ENCODE measurements around the gene TACR2. TPM values are rescaled to one million over a fixed set of nuclear protein-coding genes. Genes with fewer than 3 reads are reported as not detected.

The TACR2 gene
- total RNA-seq: under 1 TPM in 1 of 2 donors, not detected in 1; 0.49 TPM
- polyA plus RNA-seq: 1 to 10 TPM in 1 of 2 donors, under 1 TPM in 1; 0.31 to 2.5 TPM
- long read RNA-seq, donor 1: 0 reads
- long read RNA-seq, donor 2: 0 reads

DNA sequence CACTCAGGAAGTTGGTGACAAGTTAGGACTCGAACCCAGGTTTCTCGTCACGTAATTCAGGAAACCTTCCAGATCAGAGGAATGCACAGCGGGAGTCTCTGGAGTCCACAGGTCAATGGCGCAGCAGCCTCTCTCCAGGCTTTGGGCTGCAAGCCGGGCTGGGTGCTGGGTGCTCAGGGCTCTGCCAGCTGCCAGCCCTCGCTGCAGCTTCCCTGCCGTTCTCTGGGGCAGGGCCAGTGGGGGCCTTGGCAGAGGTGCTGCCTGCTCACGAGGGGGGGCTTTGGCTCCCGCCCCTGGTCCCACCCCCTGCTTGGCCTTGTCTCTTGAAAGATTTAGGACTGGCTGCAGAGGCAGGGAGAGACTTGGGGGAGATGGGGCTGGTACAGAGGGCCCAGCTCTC lies at the start of gene TACR2:
TACR2 (minus strand) TSS at position 224 of the 400 bp plus-strand sequence. CDS start 595 bp downstream, outside the sequence.
- peak in 1 of 2 donors; percentile 75 for DNase-seq
- no peaks in the 10 kb centered on the region for H3K9me3 ChIP-seq (ENCODE audit: control insufficient read depth, low read length)
- no peak within 1 kb of the TSS for H3K27ac ChIP-seq (ENCODE audit: low read depth in 1 of 2, low read length in 2 of 2)
- H3K36me3 ChIP-seq (ENCODE audit: control insufficient read depth in 1 of 2, insufficient read depth in 2 of 2, low read length in 1 of 2): no peaks in the 10 kb centered on the region
- intact Hi-C loops (cut with DNase I): loop anchor here in 1 of 2 donors (10.0 kb wide), 1 partner anchor 218 kb away; the partner anchor contains the start of gene FAM241B
- no peak within 1 kb of the TSS for H3K4me3 ChIP-seq (ENCODE audit: low read length in 2 of 2)
- H3K27me3 ChIP-seq (ENCODE audit: control insufficient read depth in 1 of 2, insufficient read depth in 2 of 2, low read length in 1 of 2): no peaks in the 10 kb centered on the region
- 6 to 11% methylated on average over 10 of the region's 10 CpGs for WGBS, 2 donors
- no peak for ATAC-seq (ENCODE audit: low FRiP score)
- H3K4me1 ChIP-seq (ENCODE audit: control insufficient read depth in 1 of 2, insufficient read depth in 2 of 2, low read length in 2 of 2): no peaks in the 10 kb centered on the region

GRCh38 chr10:69466158-69466490 lies 49.4 kb upstream of the TACR2 start:
- intact Hi-C loops (cut with DNase I): no loop called here
- no peaks in the 10 kb centered on the region for H3K36me3 ChIP-seq (ENCODE audit: control insufficient read depth in 1 of 2, insufficient read depth in 2 of 2, low read length in 1 of 2)
- H3K27ac ChIP-seq (ENCODE audit: low read depth in 1 of 2, low read length in 2 of 2): no peak overlapping the region
- no peaks in the 10 kb centered on the region for H3K4me1 ChIP-seq (ENCODE audit: control insufficient read depth in 1 of 2, insufficient read depth in 2 of 2, low read length in 2 of 2)
- peak in 1 of 2 donors; percentile 17 for DNase-seq
- no peaks in the 10 kb centered on the region for H3K9me3 ChIP-seq (ENCODE audit: control insufficient read depth, low read length)
- no peak overlapping the region for H3K4me3 ChIP-seq (ENCODE audit: low read length in 2 of 2)
- ATAC-seq (ENCODE audit: low FRiP score): no peak
- 39 to 78% methylated on average over 5 of the region's 5 CpGs for WGBS, 2 donors
- no peaks in the 10 kb centered on the region for H3K27me3 ChIP-seq (ENCODE audit: control insufficient read depth in 1 of 2, insufficient read depth in 2 of 2, low read length in 1 of 2)

DNA sequence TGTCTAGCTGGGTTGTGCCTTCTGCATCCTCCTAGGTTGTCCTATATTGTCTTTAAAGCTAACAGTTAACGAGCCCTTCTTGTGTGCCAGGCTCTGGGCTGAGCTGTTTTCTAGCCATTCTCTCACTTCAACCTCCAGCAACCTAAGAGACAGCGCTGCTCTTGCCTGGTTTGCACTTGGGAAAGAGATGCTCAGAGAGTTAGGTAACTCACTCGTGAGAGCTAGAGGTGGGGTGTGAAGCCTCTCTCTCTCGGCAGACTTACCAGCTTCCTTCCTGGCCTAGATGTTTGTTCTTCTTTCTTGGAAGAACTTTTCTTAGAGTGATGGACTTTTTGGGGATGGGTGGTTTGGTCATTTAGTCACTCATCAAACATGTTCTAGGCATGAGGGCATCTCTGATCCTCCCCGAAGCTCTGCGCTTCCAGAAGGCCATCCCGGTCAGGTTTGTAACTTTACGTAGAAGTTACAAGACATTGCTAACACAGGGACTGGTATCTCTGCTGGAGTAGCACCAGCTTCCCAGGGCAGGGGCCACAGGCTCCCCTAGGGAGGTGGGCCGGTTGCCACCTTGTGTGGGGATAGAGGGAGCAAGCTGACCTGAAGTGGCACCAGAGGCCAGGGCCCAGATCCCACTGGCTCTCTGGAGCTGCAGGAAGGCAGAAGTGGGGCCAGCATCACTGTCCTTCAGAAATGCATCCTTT lies 48.9 kb upstream of the TACR2 start:
- Histone ChIP-seq H3K9me3 (ENCODE audit: control insufficient read depth, low read length) (no peaks in the 10 kb centered on the region), H3K36me3 (ENCODE audit: control insufficient read depth in 1 of 2, insufficient read depth in 2 of 2, low read length in 1 of 2) (no peaks in the 10 kb centered on the region), H3K27me3 (ENCODE audit: control insufficient read depth in 1 of 2, insufficient read depth in 2 of 2, low read length in 1 of 2) (no peaks in the 10 kb centered on the region), H3K27ac (ENCODE audit: low read depth in 1 of 2, low read length in 2 of 2) (no peak overlapping the region), H3K4me3 (ENCODE audit: low read length in 2 of 2) (no peak overlapping the region), H3K4me1 (ENCODE audit: control insufficient read depth in 1 of 2, insufficient read depth in 2 of 2, low read length in 2 of 2) (no peaks in the 10 kb centered on the region)
- intact Hi-C loops (cut with DNase I): no loop called here
- DNase-seq (peak in 1 of 2 donors; percentile 46), ATAC-seq (ENCODE audit: low FRiP score) (no peak)
- 93 to 94% methylated on average over 9 of the region's 9 CpGs for WGBS, 2 donors

DNA sequence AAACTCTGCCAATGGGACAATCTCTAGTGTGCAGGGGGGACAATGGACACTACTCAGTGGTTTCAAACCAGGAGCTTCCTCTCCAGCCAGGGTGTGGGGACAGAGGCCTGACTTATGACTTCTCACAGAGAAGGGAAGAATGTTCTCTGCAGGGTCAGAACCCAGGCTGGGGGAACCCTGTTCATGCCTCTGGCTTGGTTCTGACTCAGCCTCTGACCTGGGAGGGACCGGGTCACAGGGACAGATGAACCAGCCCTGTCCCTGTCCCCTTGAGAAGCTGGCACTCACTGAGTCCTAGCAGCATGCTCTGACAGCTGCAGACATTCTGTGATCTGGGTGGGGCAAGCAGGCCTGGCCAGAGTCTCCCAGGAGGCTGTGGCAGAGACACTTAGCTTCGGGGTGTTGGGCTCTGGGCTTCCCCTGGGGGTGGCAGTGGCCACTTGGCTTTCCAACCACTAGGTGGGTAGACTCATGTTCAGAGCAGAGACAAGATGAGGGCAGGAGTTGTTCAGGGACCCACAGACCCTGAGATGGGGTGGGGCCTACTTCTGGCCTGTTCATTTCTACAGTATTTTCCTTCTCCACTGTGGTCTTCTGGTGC lies 48.2 kb upstream of the TACR2 start:
- DNase-seq (peak; percentile 64 to 71), ATAC-seq (ENCODE audit: low FRiP score) (peak; percentile 9)
- 88 to 95% methylated on average over 2 of the region's 2 CpGs for WGBS, 2 donors
- Histone ChIP-seq H3K4me1 (ENCODE audit: control insufficient read depth in 1 of 2, insufficient read depth in 2 of 2, low read length in 2 of 2) (no peaks in the 10 kb centered on the region), H3K4me3 (ENCODE audit: low read length in 2 of 2) (no peak overlapping the region), H3K36me3 (ENCODE audit: control insufficient read depth in 1 of 2, insufficient read depth in 2 of 2, low read length in 1 of 2) (no peaks in the 10 kb centered on the region), H3K9me3 (ENCODE audit: control insufficient read depth, low read length) (no peaks in the 10 kb centered on the region), H3K27ac (ENCODE audit: low read depth in 1 of 2, low read length in 2 of 2) (no peak overlapping the region), H3K27me3 (ENCODE audit: control insufficient read depth in 1 of 2, insufficient read depth in 2 of 2, low read length in 1 of 2) (no peaks in the 10 kb centered on the region)
- intact Hi-C loops (cut with DNase I): no loop called here

DNA sequence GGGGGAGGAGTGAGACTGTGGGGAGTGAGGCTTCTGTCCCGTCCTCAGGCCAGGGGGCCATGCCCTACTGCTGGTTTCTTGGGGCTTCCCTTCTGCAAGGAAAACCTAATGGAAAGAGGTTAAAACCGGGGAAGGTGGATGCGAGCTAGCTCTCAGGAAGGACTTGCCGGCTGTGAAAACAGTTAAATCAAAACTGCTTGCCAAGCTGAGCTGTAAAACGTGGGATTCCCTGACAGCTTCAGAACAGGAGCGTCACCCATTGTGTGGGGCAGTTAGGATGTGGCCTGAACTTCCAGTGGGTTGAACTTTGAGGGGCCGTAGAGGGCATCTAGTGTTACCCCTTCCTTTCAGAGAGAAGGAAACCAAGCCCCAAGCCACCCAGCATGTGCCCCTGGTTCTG lies 47.7 kb upstream of the TACR2 start:
- Histone ChIP-seq H3K9me3 (ENCODE audit: control insufficient read depth, low read length) (no peaks in the 10 kb centered on the region), H3K36me3 (ENCODE audit: control insufficient read depth in 1 of 2, insufficient read depth in 2 of 2, low read length in 1 of 2) (no peaks in the 10 kb centered on the region), H3K27me3 (ENCODE audit: control insufficient read depth in 1 of 2, insufficient read depth in 2 of 2, low read length in 1 of 2) (no peaks in the 10 kb centered on the region), H3K4me1 (ENCODE audit: control insufficient read depth in 1 of 2, insufficient read depth in 2 of 2, low read length in 2 of 2) (no peaks in the 10 kb centered on the region), H3K4me3 (ENCODE audit: low read length in 2 of 2) (no peak overlapping the region), H3K27ac (ENCODE audit: low read depth in 1 of 2, low read length in 2 of 2) (no peak overlapping the region)
- intact Hi-C loops (cut with DNase I): no loop called here
- peak in 1 of 2 donors; percentile 41 for DNase-seq
- no peak for ATAC-seq (ENCODE audit: low FRiP score)
- 89 to 92% methylated on average over 7 of the region's 7 CpGs for WGBS, 2 donors

DNA sequence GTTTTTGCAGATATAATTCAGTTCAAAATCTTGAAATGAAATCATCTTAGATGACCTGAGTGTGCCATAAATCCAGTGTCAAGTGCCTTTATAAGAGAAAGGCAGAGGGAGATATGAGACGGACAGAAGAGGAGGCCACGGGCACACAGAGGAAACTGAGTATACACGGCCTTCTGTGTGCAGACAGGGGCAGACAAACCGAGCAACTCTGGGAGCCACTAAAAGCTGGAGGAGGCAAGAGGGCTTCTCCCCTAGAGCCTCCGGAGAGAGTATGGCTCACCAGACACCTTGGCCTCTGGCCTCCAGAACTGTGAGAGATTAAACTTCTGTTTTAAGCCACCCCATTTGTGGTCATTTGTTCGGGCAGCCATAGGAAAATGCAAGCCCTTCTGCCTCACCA lies 47.2 kb upstream of the TACR2 start:
- ATAC-seq (ENCODE audit: low FRiP score) (no peak), DNase-seq (peak in 1 of 2 donors; percentile 15)
- WGBS, 2 donors: 94 to 95% methylated on average over 6 of the region's 6 CpGs
- no peaks in the 10 kb centered on the region for H3K27me3 ChIP-seq (ENCODE audit: control insufficient read depth in 1 of 2, insufficient read depth in 2 of 2, low read length in 1 of 2)
- H3K9me3 ChIP-seq (ENCODE audit: control insufficient read depth, low read length): no peaks in the 10 kb centered on the region
- no peak overlapping the region for H3K4me3 ChIP-seq (ENCODE audit: low read length in 2 of 2)
- H3K4me1 ChIP-seq (ENCODE audit: control insufficient read depth in 1 of 2, insufficient read depth in 2 of 2, low read length in 2 of 2): no peaks in the 10 kb centered on the region
- intact Hi-C loops (cut with DNase I): no loop called here
- no peaks in the 10 kb centered on the region for H3K36me3 ChIP-seq (ENCODE audit: control insufficient read depth in 1 of 2, insufficient read depth in 2 of 2, low read length in 1 of 2)
- H3K27ac ChIP-seq (ENCODE audit: low read depth in 1 of 2, low read length in 2 of 2): no peak overlapping the region

DNA sequence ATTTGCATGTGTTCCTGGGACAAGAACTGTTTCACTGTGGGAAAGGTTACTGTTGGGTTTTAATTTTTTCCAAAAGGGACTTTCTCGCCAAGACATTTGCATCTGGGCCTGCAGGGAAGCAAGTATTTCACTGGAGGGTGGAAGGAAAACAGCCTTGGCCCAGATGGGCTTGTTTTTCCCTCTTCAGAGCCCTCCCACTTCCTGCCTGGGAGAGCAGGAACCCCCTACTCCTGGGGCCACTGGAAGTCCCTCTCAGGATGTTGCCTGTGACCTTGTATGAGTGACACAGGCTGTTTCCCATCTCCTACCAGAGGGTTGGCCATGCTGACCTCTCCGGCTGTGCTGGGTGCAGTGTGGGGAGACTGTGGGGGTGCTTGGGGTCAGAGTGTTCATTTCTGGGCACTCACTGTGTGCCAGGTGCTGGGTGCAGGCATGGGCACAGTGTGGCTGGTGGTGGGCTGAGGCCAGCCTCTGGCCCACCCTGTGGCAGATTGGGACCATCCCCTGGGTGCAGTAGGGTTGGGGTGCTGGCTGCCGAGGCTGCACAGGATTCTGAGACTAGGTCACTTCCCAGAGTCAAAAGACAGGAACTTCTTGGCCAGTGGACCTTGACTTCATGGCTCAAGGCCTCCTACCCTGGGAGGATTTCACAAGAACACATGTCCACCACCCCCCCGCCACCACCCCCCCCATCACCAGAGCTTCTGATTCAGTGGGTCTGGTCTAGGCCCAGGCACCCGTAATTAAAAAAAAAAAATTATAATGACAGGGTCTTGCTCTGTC lies 44.7 kb upstream of the TACR2 start:
- no peak overlapping the region for H3K4me3 ChIP-seq (ENCODE audit: low read length in 2 of 2)
- H3K27me3 ChIP-seq (ENCODE audit: control insufficient read depth in 1 of 2, insufficient read depth in 2 of 2, low read length in 1 of 2): no peaks in the 10 kb centered on the region
- no peaks in the 10 kb centered on the region for H3K9me3 ChIP-seq (ENCODE audit: control insufficient read depth, low read length)
- ATAC-seq (ENCODE audit: low FRiP score) (no peak), DNase-seq (peak in 1 of 2 donors; percentile 62)
- H3K27ac ChIP-seq (ENCODE audit: low read depth in 1 of 2, low read length in 2 of 2): no peak overlapping the region
- H3K4me1 ChIP-seq (ENCODE audit: control insufficient read depth in 1 of 2, insufficient read depth in 2 of 2, low read length in 2 of 2): no peaks in the 10 kb centered on the region
- 90 to 95% methylated on average over 5 of the region's 5 CpGs for WGBS, 2 donors
- intact Hi-C loops (cut with DNase I): no loop called here
- no peaks in the 10 kb centered on the region for H3K36me3 ChIP-seq (ENCODE audit: control insufficient read depth in 1 of 2, insufficient read depth in 2 of 2, low read length in 1 of 2)

DNA sequence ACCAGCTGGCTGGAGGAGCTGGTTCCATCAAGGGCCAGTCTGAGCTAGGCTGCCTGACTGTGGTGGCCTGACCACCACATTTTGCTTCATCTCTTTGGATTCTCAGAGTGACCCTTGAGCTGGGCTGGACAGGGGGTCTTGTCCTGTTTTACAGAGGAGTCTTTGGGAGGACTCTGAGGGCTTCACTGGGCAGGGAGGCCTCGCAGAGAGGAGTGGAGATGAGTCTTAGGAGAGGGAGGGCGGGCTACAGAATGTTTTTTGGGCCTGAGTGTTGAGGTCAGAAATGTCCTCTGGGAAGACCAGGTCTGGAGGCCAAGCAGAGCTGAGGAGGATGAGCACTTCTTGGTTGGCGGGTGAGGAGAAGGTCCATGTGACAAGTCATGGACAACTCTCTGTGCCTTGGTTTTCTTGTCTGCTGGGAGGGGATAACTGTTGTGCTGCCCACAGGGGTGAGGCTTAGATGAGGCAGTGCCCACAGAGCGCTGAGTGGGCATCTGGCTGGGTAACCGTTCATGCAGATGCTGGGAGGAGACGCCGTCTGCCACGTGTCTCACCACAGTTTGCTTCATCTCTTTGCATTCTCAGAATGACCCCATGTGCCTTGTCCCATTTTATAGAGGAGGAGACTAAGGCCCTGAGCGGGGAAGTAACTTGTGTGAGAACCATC lies 44.0 kb upstream of the TACR2 start:
- no peaks in the 10 kb centered on the region for H3K36me3 ChIP-seq (ENCODE audit: control insufficient read depth in 1 of 2, insufficient read depth in 2 of 2, low read length in 1 of 2)
- no peaks in the 10 kb centered on the region for H3K27me3 ChIP-seq (ENCODE audit: control insufficient read depth in 1 of 2, insufficient read depth in 2 of 2, low read length in 1 of 2)
- no peaks in the 10 kb centered on the region for H3K9me3 ChIP-seq (ENCODE audit: control insufficient read depth, low read length)
- DNase-seq (peak in 1 of 2 donors; percentile 62), ATAC-seq (ENCODE audit: low FRiP score) (no peak)
- H3K4me1 ChIP-seq (ENCODE audit: control insufficient read depth in 1 of 2, insufficient read depth in 2 of 2, low read length in 2 of 2): no peaks in the 10 kb centered on the region
- no peak overlapping the region for H3K4me3 ChIP-seq (ENCODE audit: low read length in 2 of 2)
- 96 to 99% methylated on average over 9 of the region's 9 CpGs for WGBS, 2 donors
- intact Hi-C loops (cut with DNase I): no loop called here
- no peak overlapping the region for H3K27ac ChIP-seq (ENCODE audit: low read depth in 1 of 2, low read length in 2 of 2)
